Measurements from ENCODE around the gene ZSCAN10.

The ZSCAN10 gene

GRCh38 chr16:3099395-3099731, 269 bp upstream of the ZSCAN10 start:
- no peak for TF ChIP-seq CTCF (IDR thresholded peaks at IDR 0.05; ENCODE audit: control insufficient read depth, insufficient read depth, low read depth, low read length, missing control alignments)
- H3K4me3 ChIP-seq (ENCODE audit: control insufficient read depth, low read depth, low read length) = no peak overlapping the region
- no peak for DNase-seq (ENCODE audit: low read depth)

GRCh38 chr16:3097266-3097665, 1.8 kb downstream of the ZSCAN10 start:
- DNase-seq (ENCODE audit: low read depth) = no peak
- H3K4me3 ChIP-seq (ENCODE audit: control insufficient read depth, low read depth, low read length) = no peak overlapping the region
- no peak for TF ChIP-seq CTCF (IDR thresholded peaks at IDR 0.05; ENCODE audit: control insufficient read depth, insufficient read depth, low read depth, low read length, missing control alignments)

GRCh38 chr16:3096362-3096761, 2.7 kb downstream of the ZSCAN10 start:
- H3K4me3 ChIP-seq (ENCODE audit: control insufficient read depth, low read depth, low read length) = no peak overlapping the region
- TF ChIP-seq CTCF (IDR thresholded peaks at IDR 0.05; ENCODE audit: control insufficient read depth, insufficient read depth, low read depth, low read length, missing control alignments) = no peak
- no peak for DNase-seq (ENCODE audit: low read depth)

- no peak for DNase-seq (ENCODE audit: low read depth)
- peak; percentile 14 for TF ChIP-seq CTCF (IDR thresholded peaks at IDR 0.05; ENCODE audit: control insufficient read depth, insufficient read depth, low read depth, low read length, missing control alignments)
- H3K4me3 ChIP-seq (ENCODE audit: control insufficient read depth, low read depth, low read length) = no peak overlapping the region
Observed at GRCh38 chr16:3095869-3096268, 3.2 kb downstream of the ZSCAN10 start.

- no peak for DNase-seq (ENCODE audit: low read depth)
- peak; percentile 47 for TF ChIP-seq CTCF (IDR thresholded peaks at IDR 0.05; ENCODE audit: control insufficient read depth, insufficient read depth, low read depth, low read length, missing control alignments)
- H3K4me3 ChIP-seq (ENCODE audit: control insufficient read depth, low read depth, low read length) = no peak overlapping the region
Observed at GRCh38 chr16:3094289-3095027, 4.6 kb downstream of the ZSCAN10 start.

GRCh38 chr16:3092501-3092941, 6.6 kb downstream of the ZSCAN10 start:
- no peak for DNase-seq (ENCODE audit: low read depth)

More at GRCh38 chr16:3092501-3092941, 6.6 kb downstream of the ZSCAN10 start:
- TF ChIP-seq CTCF (IDR thresholded peaks at IDR 0.05; ENCODE audit: control insufficient read depth, insufficient read depth, low read depth, low read length, missing control alignments) = no peak
- H3K4me3 ChIP-seq (ENCODE audit: control insufficient read depth, low read depth, low read length) = no peak overlapping the region
